ENCODE measurements around the gene GALNT17. TPM values are rescaled to one million over a fixed set of nuclear protein-coding genes. Genes with fewer than 3 reads are reported as not detected.

The GALNT17 gene
- polyA plus RNA-seq, 2 of the 4 experiments (the other 2 are of a cell fraction): not detected

DNA sequence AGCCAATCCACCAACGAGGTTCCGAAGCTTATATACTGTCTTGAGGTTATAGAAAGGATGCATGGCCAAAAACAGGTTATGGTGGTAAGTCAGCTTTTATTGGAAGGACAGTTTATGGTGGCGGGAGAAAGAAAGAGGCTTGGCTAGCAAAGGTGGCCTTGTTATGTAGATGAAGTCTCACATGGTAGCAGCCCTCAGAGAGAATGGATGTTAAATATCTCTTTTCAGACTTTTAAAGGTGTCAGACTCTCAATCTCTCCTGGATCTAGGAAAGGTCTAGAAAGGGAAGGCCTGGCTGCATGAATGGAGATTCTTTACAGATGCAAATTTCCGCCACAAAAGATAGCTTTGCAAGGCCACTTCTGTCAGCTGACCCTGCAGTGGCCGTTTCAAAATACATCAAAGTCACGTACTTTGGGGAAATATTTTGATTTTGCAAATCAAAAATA, 333.8 kb downstream of the GALNT17 start:
- Histone ChIP-seq H3K27ac (no peak overlapping the region), H3K4me3 (no peak overlapping the region), H3K4me2 (no peak overlapping the region), H3K4me1 (no peaks in the 10 kb centered on the region), H3K9me3 (no peaks in the 10 kb centered on the region; the same call in 2 of the 3 replicates)
- TF ChIP-seq ZSCAN20 (CRISPR knock-in tag; IDR thresholded peaks at IDR 0.05) (no peak), MYC (IDR thresholded peaks at IDR 0.05; ENCODE audit: borderline replicate concordance, low read length) (no peak), HDAC2 (IDR thresholded peaks at IDR 0.05) (no peak), PHF8 (IDR thresholded peaks at IDR 0.05; ENCODE audit: borderline replicate concordance, low read depth) (no peak), JUN (IDR thresholded peaks at IDR 0.05) (no peak), CHD2 (IDR thresholded peaks at IDR 0.05; ENCODE audit: low read length, partially characterized antibody) (no peak), FOSL2 (IDR thresholded peaks at IDR 0.05) (no peak), FOSL2 (CRISPR knock-in tag; IDR thresholded peaks at IDR 0.05) (no peak), NFE2L2 (conservative IDR thresholded peaks at IDR 0.05; ENCODE audit: low read length) (no peak), TFCP2L1 (CRISPR knock-in tag; IDR thresholded peaks at IDR 0.05) (no peak)
- TF ChIP-seq, protein P1, sequence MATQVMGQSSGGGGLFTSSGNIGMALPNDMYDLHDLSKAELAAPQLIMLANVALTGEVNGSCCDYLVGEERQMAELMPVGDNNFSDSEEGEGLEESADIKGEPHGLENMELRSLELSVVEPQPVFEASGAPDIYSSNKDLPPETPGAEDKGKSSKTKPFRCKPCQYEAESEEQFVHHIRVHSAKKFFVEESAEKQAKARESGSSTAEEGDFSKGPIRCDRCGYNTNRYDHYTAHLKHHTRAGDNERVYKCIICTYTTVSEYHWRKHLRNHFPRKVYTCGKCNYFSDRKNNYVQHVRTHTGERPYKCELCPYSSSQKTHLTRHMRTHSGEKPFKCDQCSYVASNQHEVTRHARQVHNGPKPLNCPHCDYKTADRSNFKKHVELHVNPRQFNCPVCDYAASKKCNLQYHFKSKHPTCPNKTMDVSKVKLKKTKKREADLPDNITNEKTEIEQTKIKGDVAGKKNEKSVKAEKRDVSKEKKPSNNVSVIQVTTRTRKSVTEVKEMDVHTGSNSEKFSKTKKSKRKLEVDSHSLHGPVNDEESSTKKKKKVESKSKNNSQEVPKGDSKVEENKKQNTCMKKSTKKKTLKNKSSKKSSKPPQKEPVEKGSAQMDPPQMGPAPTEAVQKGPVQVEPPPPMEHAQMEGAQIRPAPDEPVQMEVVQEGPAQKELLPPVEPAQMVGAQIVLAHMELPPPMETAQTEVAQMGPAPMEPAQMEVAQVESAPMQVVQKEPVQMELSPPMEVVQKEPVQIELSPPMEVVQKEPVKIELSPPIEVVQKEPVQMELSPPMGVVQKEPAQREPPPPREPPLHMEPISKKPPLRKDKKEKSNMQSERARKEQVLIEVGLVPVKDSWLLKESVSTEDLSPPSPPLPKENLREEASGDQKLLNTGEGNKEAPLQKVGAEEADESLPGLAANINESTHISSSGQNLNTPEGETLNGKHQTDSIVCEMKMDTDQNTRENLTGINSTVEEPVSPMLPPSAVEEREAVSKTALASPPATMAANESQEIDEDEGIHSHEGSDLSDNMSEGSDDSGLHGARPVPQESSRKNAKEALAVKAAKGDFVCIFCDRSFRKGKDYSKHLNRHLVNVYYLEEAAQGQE (IDR thresholded peaks at IDR 0.05): no peak
- TF ChIP-seq, protein P2, sequence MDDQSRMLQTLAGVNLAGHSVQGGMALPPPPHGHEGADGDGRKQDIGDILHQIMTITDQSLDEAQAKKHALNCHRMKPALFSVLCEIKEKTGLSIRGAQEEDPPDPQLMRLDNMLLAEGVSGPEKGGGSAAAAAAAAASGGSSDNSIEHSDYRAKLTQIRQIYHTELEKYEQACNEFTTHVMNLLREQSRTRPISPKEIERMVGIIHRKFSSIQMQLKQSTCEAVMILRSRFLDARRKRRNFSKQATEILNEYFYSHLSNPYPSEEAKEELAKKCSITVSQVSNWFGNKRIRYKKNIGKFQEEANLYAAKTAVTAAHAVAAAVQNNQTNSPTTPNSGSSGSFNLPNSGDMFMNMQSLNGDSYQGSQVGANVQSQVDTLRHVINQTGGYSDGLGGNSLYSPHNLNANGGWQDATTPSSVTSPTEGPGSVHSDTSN (IDR thresholded peaks at IDR 0.05): no peak
- no peak for FAIRE-seq
- CTCF ChIA-PET: no interaction called here
- no peak for DNase-seq (ENCODE audit: low read depth in 1 of 2, low spot score in 1 of 2)
- no peak for ATAC-seq
- POLR2A ChIA-PET: no interaction called here
- WGBS (ENCODE audit: missing lambda C conversion rate): 6% methylated on average over 6 of the region's 6 CpGs

DNA sequence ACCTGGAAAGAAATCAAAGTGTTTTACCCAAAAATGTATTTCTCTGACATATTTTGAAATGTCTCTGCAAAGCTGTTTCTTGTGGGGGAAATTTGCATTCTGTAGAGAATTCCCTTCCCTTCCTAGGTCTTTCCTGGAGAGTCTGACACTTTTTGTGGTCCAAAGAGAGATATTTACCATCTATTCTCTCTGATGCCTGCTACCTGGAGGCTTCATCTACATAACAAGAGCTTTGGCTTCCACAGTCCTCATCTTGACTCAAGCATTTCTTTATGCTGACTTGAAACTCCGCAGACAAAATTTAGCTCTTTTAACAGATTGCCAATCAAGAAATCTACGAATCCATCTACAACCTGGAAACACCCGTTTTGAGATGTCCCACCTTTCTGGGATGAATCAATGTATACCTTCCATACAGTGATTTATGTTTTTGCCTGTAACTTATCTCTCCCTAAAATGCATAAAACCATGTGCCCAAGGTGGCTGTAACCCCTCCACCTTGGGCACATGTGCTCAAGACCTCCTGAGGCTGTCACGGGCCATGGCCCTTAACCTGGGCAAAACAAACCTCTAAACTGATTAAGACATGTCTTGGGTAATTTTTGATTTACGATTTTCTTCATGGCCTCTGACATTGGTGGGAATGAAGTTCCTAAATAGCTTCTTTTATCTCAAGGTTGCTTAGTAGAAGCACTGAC, 334.7 kb downstream of the GALNT17 start:
- no peak for ATAC-seq
- WGBS (ENCODE audit: missing lambda C conversion rate): 4% methylated on average over 5 of the region's 5 CpGs

More for the DNA sequence above, 334.7 kb downstream of the GALNT17 start:
- Histone ChIP-seq H3K4me3 (no peak overlapping the region), H3K4me1 (no peaks in the 10 kb centered on the region), H3K4me2 (no peak overlapping the region), H3K27ac (no peak overlapping the region), H3K9me3 (no peaks in the 10 kb centered on the region; the same call in 2 of the 3 replicates)
- TF ChIP-seq NFE2L2 (conservative IDR thresholded peaks at IDR 0.05; ENCODE audit: low read length) (no peak), NPAS2 (CRISPR knock-in tag; IDR thresholded peaks at IDR 0.05; ENCODE audit: borderline replicate concordance) (no peak), CTCF (IDR thresholded peaks at IDR 0.05) (no peak), ZFP36 (IDR thresholded peaks at IDR 0.05; ENCODE audit: borderline replicate concordance, partially characterized antibody) (no peak), ZC3H11A (IDR thresholded peaks at IDR 0.05) (no peak)
- ChIA-PET POLR2A (no interaction called here), CTCF (no interaction called here)
- FAIRE-seq (no peak), DNase-seq (ENCODE audit: low read depth in 1 of 2, low spot score in 1 of 2) (no peak)
